ENCODE measurements around the gene ENPP7.

GRCh38 chr17:79752175-79752574, 21.4 kb downstream of the ENPP7 start:
- TF ChIP-seq EZH2 (IDR thresholded peaks at IDR 0.05; ENCODE audit: insufficient read depth, poor library complexity, severe bottlenecking) (no peak), EZH2phosphoT487 (IDR thresholded peaks at IDR 0.05; ENCODE audit: insufficient read depth, low read depth) (no peak)
